Measurements from ENCODE around the gene TFB2M.

TFB2M gene

GRCh38 chr1:246513041-246513440 lies 53.0 kb downstream of the TFB2M start:
- H3K36me3 ChIP-seq (ENCODE audit: insufficient read depth, low read length) = no peaks in the 10 kb centered on the region
- H4K20me1 ChIP-seq (ENCODE audit: insufficient read depth, low read length, poor library complexity, severe bottlenecking) = no peaks in the 10 kb centered on the region
- no peak overlapping the region for H3K4me3 ChIP-seq (ENCODE audit: low read length, poor library complexity, severe bottlenecking)
- no peaks in the 10 kb centered on the region for H3K27me3 ChIP-seq (ENCODE audit: insufficient read depth, low read length, poor library complexity, severe bottlenecking)
- H3K4me2 ChIP-seq (ENCODE audit: low read depth, low read length, poor library complexity, severe bottlenecking) = no peak overlapping the region
- peaks cover 21% of the 10 kb centered on the region; the same call in 1 of the 2 replicates for H3K9me3 ChIP-seq (ENCODE audit: insufficient read depth, low read depth, low read length)
- no peaks in the 10 kb centered on the region for H3K79me2 ChIP-seq (ENCODE audit: insufficient read depth, low read length)
- TF ChIP-seq CTCF (conservative IDR thresholded peaks at IDR 0.05; ENCODE audit: low read length) = no peak
- TF ChIP-seq EZH2phosphoT487 (IDR thresholded peaks at IDR 0.05; ENCODE audit: borderline replicate concordance) = no peak
- H3K9ac ChIP-seq (ENCODE audit: low read depth, low read length, poor library complexity, severe bottlenecking) = no peak overlapping the region
- no peaks in the 10 kb centered on the region for H3K9me2 ChIP-seq (replicated peaks; ENCODE audit: low read depth, low read length)
- H3F3A ChIP-seq (ENCODE audit: low read depth) = no peaks in the 10 kb centered on the region
- H2AFZ ChIP-seq (ENCODE audit: low read length) = no peak overlapping the region
- no peaks in the 10 kb centered on the region for H3K4me1 ChIP-seq (ENCODE audit: insufficient read depth, low read length, poor library complexity, severe bottlenecking)

GRCh38 chr1:246512635-246513034 lies 53.4 kb downstream of the TFB2M start:
- H3K36me3 ChIP-seq (ENCODE audit: insufficient read depth, low read length) = no peaks in the 10 kb centered on the region
- no peaks in the 10 kb centered on the region for H3K9me2 ChIP-seq (replicated peaks; ENCODE audit: low read depth, low read length)
- no peaks in the 10 kb centered on the region for H3F3A ChIP-seq (ENCODE audit: low read depth)
- H3K9ac ChIP-seq (ENCODE audit: low read depth, low read length, poor library complexity, severe bottlenecking) = no peak overlapping the region
- H2AFZ ChIP-seq (ENCODE audit: low read length) = no peak overlapping the region
- TF ChIP-seq CTCF (conservative IDR thresholded peaks at IDR 0.05; ENCODE audit: low read length) (no peak), EZH2phosphoT487 (IDR thresholded peaks at IDR 0.05; ENCODE audit: borderline replicate concordance) (no peak)
- no peaks in the 10 kb centered on the region for H3K4me1 ChIP-seq (ENCODE audit: insufficient read depth, low read length, poor library complexity, severe bottlenecking)
- no peaks in the 10 kb centered on the region for H4K20me1 ChIP-seq (ENCODE audit: insufficient read depth, low read length, poor library complexity, severe bottlenecking)
- H3K9me3 ChIP-seq (ENCODE audit: insufficient read depth, low read depth, low read length) = peaks cover 21% of the 10 kb centered on the region; the same call in 1 of the 2 replicates
- H3K27me3 ChIP-seq (ENCODE audit: insufficient read depth, low read length, poor library complexity, severe bottlenecking) = no peaks in the 10 kb centered on the region
- H3K4me3 ChIP-seq (ENCODE audit: low read length, poor library complexity, severe bottlenecking) = no peak overlapping the region
- no peaks in the 10 kb centered on the region for H3K79me2 ChIP-seq (ENCODE audit: insufficient read depth, low read length)
- H3K4me2 ChIP-seq (ENCODE audit: low read depth, low read length, poor library complexity, severe bottlenecking) = no peak overlapping the region

GRCh38 chr1:246512230-246512629 lies 53.8 kb downstream of the TFB2M start:
- no peak overlapping the region for H3K4me2 ChIP-seq (ENCODE audit: low read depth, low read length, poor library complexity, severe bottlenecking)
- H3K4me3 ChIP-seq (ENCODE audit: low read length, poor library complexity, severe bottlenecking) = no peak overlapping the region
- no peaks in the 10 kb centered on the region for H3K36me3 ChIP-seq (ENCODE audit: insufficient read depth, low read length)
- H3K9me3 ChIP-seq (ENCODE audit: insufficient read depth, low read depth, low read length) = peaks cover 17% of the 10 kb centered on the region; the same call in 1 of the 2 replicates
- no peaks in the 10 kb centered on the region for H3K9me2 ChIP-seq (replicated peaks; ENCODE audit: low read depth, low read length)
- no peak overlapping the region for H3K9ac ChIP-seq (ENCODE audit: low read depth, low read length, poor library complexity, severe bottlenecking)
- peaks cover 3% of the 10 kb centered on the region for H3K4me1 ChIP-seq (ENCODE audit: insufficient read depth, low read length, poor library complexity, severe bottlenecking)
- no peak for TF ChIP-seq CTCF (conservative IDR thresholded peaks at IDR 0.05; ENCODE audit: low read length)
- no peak for TF ChIP-seq EZH2phosphoT487 (IDR thresholded peaks at IDR 0.05; ENCODE audit: borderline replicate concordance)
- H3K27me3 ChIP-seq (ENCODE audit: insufficient read depth, low read length, poor library complexity, severe bottlenecking) = no peaks in the 10 kb centered on the region
- H2AFZ ChIP-seq (ENCODE audit: low read length) = no peak overlapping the region
- no peaks in the 10 kb centered on the region for H3F3A ChIP-seq (ENCODE audit: low read depth)
- H4K20me1 ChIP-seq (ENCODE audit: insufficient read depth, low read length, poor library complexity, severe bottlenecking) = no peaks in the 10 kb centered on the region
- no peaks in the 10 kb centered on the region for H3K79me2 ChIP-seq (ENCODE audit: insufficient read depth, low read length)
